Endothelial cell of umbilical vein (primary cell): ENCODE measurements around the gene KCTD5. TPM values are rescaled to one million over a fixed set of nuclear protein-coding genes. Genes with fewer than 3 reads are reported as not detected.

Experiments
- BruUV-seq: library from RNA; stranded (reverse); fragments of 400-500 nt; replicated peaks from 2 replicates; lab custom pipeline; 2021; lab: Mats Ljungman, UMichigan
- CTCF ChIA-PET: fragments of 300-600, 350-600 bp; sonication (Branson Sonifier 250); formaldehyde crosslinking; loops from one replicate; lab custom pipeline; 2021; ENCODE audit warnings: antibody characterized with exemption, inconsistent platforms; lab: Charles Lee
- POLR2A ChIA-PET: fragments of 300-600, 350-600 bp; sonication (Branson Sonifier 250); formaldehyde crosslinking; loops from one replicate; lab custom pipeline; 2021; ENCODE audit warnings: antibody characterized with exemption, inconsistent platforms; lab: Charles Lee
- DNase-seq: peaks from one replicate; pipeline ENCODE4 v3.0.0-alpha.2; 2011; ENCODE audit warnings: low read depth, low spot score
- FAIRE-seq: peaks from 2 replicates; lab custom pipeline; 2011; peaks lifted over from hg19 to GRCh38; lab: Jason Lieb, UNC
- H2AFZ ChIP-seq: 2 replicates; pipeline ENCODE4 v1.6.0; 2012; ENCODE audit warnings: low read depth, low read length, control low read depth, inconsistent platforms
- H3K27ac ChIP-seq: 2 replicates; pipeline ENCODE4 v1.5.1; 2011; ENCODE audit warnings: low read depth, mild to moderate bottlenecking, control low read depth, low read length, moderate library complexity; ENCODE audit not compliant: insufficient read depth
- H3K27me3 ChIP-seq, 2 experiments: 2 replicates each; pipeline versions ENCODE4 v1.6.0 to v1.6.1; 2011; ENCODE audit warnings: low read length in 2 of 2, mixed read lengths in 1 of 2; ENCODE audit not compliant: control insufficient read depth in 2 of 2, insufficient read depth in 2 of 2
- H3K36me3 ChIP-seq, 2 experiments: 2 replicates in 1 of 2; 3 replicates in 1 of 2; pipeline ENCODE4 v1.5.1; 2011; ENCODE audit warnings: low read length in 2 of 2, mild to moderate bottlenecking in 1 of 2, moderate library complexity in 1 of 2; ENCODE audit not compliant: control insufficient read depth in 2 of 2, insufficient read depth in 2 of 2; ENCODE audit errors: extremely low read depth in 1 of 2
- H3K4me1 ChIP-seq: 3 replicates; pipeline ENCODE4 v1.5.1; 2011; ENCODE audit warnings: mild to moderate bottlenecking, low read length; ENCODE audit not compliant: control insufficient read depth, insufficient read depth; ENCODE audit errors: extremely low read depth
- H3K4me2 ChIP-seq: 2 replicates; pipeline ENCODE4 v1.6.1; 2011; ENCODE audit warnings: low read length, control low read depth, mixed read lengths; ENCODE audit not compliant: insufficient read depth
- H3K4me3 ChIP-seq, 3 experiments: fragments of 200-600 bp in 1 of 3; sonication (generic), shearing (Covaris generic) in 1 of 3; replicated peaks in 1 of 3; 2 replicates each; pipeline ENCODE4 v1.5.1; 2011 to 2016; ENCODE audit warnings: control low read depth in 3 of 3, low read length in 3 of 3, mild to moderate bottlenecking in 2 of 3, inconsistent platforms in 1 of 3, low read depth in 1 of 3, moderate library complexity in 1 of 3; ENCODE audit not compliant: insufficient read depth in 1 of 3
- H3K79me2 ChIP-seq: 2 replicates; pipeline ENCODE4 v1.6.0; 2012; ENCODE audit warnings: low read length, inconsistent platforms; ENCODE audit not compliant: control insufficient read depth, insufficient read depth
- H3K9ac ChIP-seq: replicated peaks from 2 replicates; pipeline ENCODE3; 2011; ENCODE audit warnings: low read length, control low read depth; ENCODE audit not compliant: insufficient read depth; ENCODE audit errors: extremely low read depth
- H3K9me1 ChIP-seq: replicated peaks from 3 replicates; pipeline ENCODE4 v1.6.0; 2011; ENCODE audit warnings: mild to moderate bottlenecking, low read length; ENCODE audit not compliant: control insufficient read depth, insufficient read depth; ENCODE audit errors: extremely low read depth
- H3K9me3 ChIP-seq: replicated peaks from 2 replicates; pipeline ENCODE4 v1.5.1; 2012; ENCODE audit warnings: low read length, inconsistent platforms; ENCODE audit not compliant: control insufficient read depth, insufficient read depth
- H4K20me1 ChIP-seq: replicated peaks from 2 replicates; pipeline ENCODE3; 2011; ENCODE audit warnings: mild to moderate bottlenecking, low read length; ENCODE audit not compliant: control insufficient read depth, insufficient read depth; ENCODE audit errors: extremely low read depth
- CTCF ChIP-seq, 2 donors: IDR thresholded peaks; 1 replicate in 1 of 2; 2 replicates in 1 of 2; pipeline ENCODE4 v1.5.1; 2011; ENCODE audit warnings: low read length in 2 of 2, mild to moderate bottlenecking in 2 of 2, moderate library complexity in 2 of 2, control low read depth in 1 of 2, inconsistent platforms in 1 of 2, low read depth in 1 of 2; ENCODE audit not compliant: insufficient read depth in 1 of 2; ENCODE audit errors: extremely low read depth in 1 of 2
- EZH2 ChIP-seq: IDR thresholded peaks from 2 replicates; pipeline ENCODE4 v1.6.1; 2012; ENCODE audit warnings: borderline replicate concordance, low read depth, mild to moderate bottlenecking, moderate library complexity, low read length, inconsistent platforms; ENCODE audit not compliant: severe bottlenecking
- FOS ChIP-seq: IDR thresholded peaks from 2 replicates; pipeline ENCODE4 v1.6.1; 2011; ENCODE audit warnings: mild to moderate bottlenecking, low read length, moderate library complexity, borderline replicate concordance; ENCODE audit not compliant: insufficient read depth
- GATA2 ChIP-seq: IDR thresholded peaks from 2 replicates; pipeline ENCODE4 v1.7.0; 2011; ENCODE audit warnings: low read depth, mild to moderate bottlenecking, moderate library complexity, mixed read lengths, low read length; ENCODE audit not compliant: insufficient read length, insufficient read depth
- JUN ChIP-seq: IDR thresholded peaks from 2 replicates; pipeline ENCODE4 v1.6.1; 2011; ENCODE audit warnings: borderline replicate concordance, low read depth; ENCODE audit not compliant: insufficient read length, insufficient read depth
- MYC ChIP-seq: IDR thresholded peaks from one replicate; pipeline ENCODE4 v1.6.1; 2011; ENCODE audit warnings: mild to moderate bottlenecking, low read depth, low read length
- POLR2A ChIP-seq: IDR thresholded peaks from 2 replicates; pipeline ENCODE4 v1.6.1; 2012; ENCODE audit warnings: low read depth, mild to moderate bottlenecking, control low read depth, low read length
- POLR2AphosphoS5 ChIP-seq: IDR thresholded peaks from 2 replicates; pipeline ENCODE4 v1.6.1; 2012; ENCODE audit warnings: low read depth, mild to moderate bottlenecking, control low read depth, low read length, moderate library complexity; ENCODE audit not compliant: insufficient read depth
- dilution Hi-C: fragments of 300-500 bp; cut with MboI; formaldehyde crosslinking; loops from one replicate; pipeline ENCODE4 v1.15.0; 2019; ENCODE audit warnings: low sequenced_read_pairs; ENCODE audit not compliant: extremely low pct_ligation_motif_present
- intact Hi-C: fragments of 100-400 bp; cut with micrococcal nuclease; formaldehyde crosslinking; loops from one replicate; pipeline ENCODE4 v1.10.0; 2022
- polyA plus RNA-seq, 4 experiments: library from polyadenylated mRNA; depleted of rRNA in 3 of 4; stranded (reverse) in 3 of 4; unstranded in 1 of 4; fragments of >200 nt; gene quantifications; 2 replicates each; pipeline versions ENCODE4 v1.2.1 to v1.2.3, GENCODE V29; 2011 to 2012; ENCODE audit warnings: missing spikeins in 1 of 4
- total RNA-seq: library from RNA; stranded (reverse); gene quantifications from 2 replicates; pipeline ENCODE4 v1.2.3, GENCODE V29; 2021
- TF ChIP-seq, protein P1 (sequence below): IDR thresholded peaks from 2 replicates; pipeline ENCODE4 v1.6.1; 2011; ENCODE audit not compliant: insufficient read depth, insufficient read length

The KCTD5 gene
- total and polyA plus RNA-seq, 2 donors (not counting 3 experiments of a cell fraction or from before 2014, with no cell fraction given): 32.2 to 42.0 TPM

DNA sequence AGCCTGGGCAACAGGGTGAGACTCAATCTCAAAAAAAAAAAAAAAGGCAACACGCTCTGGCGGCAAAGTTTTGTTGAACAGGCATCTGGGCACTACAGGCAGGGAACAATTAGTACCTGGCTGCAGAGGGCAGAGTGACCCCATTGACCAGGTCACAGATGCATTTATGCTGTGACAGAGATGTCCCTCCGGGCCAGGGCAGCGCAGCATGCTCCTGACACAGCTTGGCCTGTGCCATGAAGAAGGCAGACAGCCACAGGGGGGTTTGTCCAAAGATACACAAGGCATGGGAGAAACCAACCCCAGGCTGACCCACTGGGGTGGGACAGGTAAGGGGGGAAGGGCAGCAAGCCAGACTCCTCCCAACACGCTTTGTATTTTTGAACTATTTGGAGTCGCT is 62.4 kb downstream of the KCTD5 start:
- POLR2A ChIA-PET: no interaction called here

More for the DNA sequence above, 62.4 kb downstream of the KCTD5 start:
- intact Hi-C loops (no loop called here), dilution Hi-C loops (no loop called here)
- BruUV-seq: no TSS peak
- no peaks in the 10 kb centered on the region for H3K79me2 ChIP-seq
- H3K4me1 ChIP-seq: no peaks in the 10 kb centered on the region
- H3K9me1 ChIP-seq: no peaks in the 10 kb centered on the region
- H3K9ac ChIP-seq: no peak overlapping the region
- no peaks in the 10 kb centered on the region for H3K27me3 ChIP-seq
- no peak overlapping the region for H2AFZ ChIP-seq
- TF ChIP-seq FOS (no peak), MYC (no peak), GATA2 (no peak), EZH2 (no peak), CTCF (IDR thresholded peaks at IDR 0.05; ENCODE audit: extremely low read depth in 1 of 2, insufficient read depth in 1 of 2, low read depth in 1 of 2, low read length in 2 of 2) (no peak), POLR2A (no peak), JUN (no peak), POLR2AphosphoS5 (no peak)
- TF ChIP-seq, protein P1, sequence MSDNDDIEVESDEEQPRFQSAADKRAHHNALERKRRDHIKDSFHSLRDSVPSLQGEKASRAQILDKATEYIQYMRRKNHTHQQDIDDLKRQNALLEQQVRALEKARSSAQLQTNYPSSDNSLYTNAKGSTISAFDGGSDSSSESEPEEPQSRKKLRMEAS: no peak
- H3K9me3 ChIP-seq: no peaks in the 10 kb centered on the region
- DNase-seq (no peak), FAIRE-seq (no peak)
- H3K27ac ChIP-seq: no peak overlapping the region
- H3K36me3 ChIP-seq: no peaks in the 10 kb centered on the region
- CTCF ChIA-PET: no interaction called here
- no peak overlapping the region for H3K4me2 ChIP-seq
- H4K20me1 ChIP-seq: no peaks in the 10 kb centered on the region
- no peak overlapping the region for H3K4me3 ChIP-seq
